Peyer's patch (tissue), 4 donors: ENCODE data around the gene SLC49A4. TPM values are rescaled to one million over a fixed set of nuclear protein-coding genes. Genes with fewer than 3 reads are reported as not detected.
A peak's percentile ranks its signal among the peaks of the same experiment; 100 is the strongest.

Source experiments
- DNase-seq, 3 donors: peaks; one replicate each; pipeline ENCODE4 v3.0.0-alpha.2; 2017 to 2019
- H3K27ac ChIP-seq, 4 donors: fragments of 200-600 bp; sonication (generic); one replicate each; pipeline ENCODE4 v1.5.1; 2016 to 2019
- H3K27me3 ChIP-seq, 2 donors: fragments of 200-600 bp; sonication (generic); one replicate each; pipeline ENCODE4 v1.5.1; 2019
- H3K36me3 ChIP-seq, 3 donors: fragments of 200-600 bp; sonication (generic); one replicate each; pipeline ENCODE4 v1.5.1; 2016 to 2019
- H3K4me1 ChIP-seq, 4 donors: fragments of 200-600 bp; sonication (generic); one replicate each; pipeline ENCODE4 v1.5.1; 2016 to 2019
- H3K4me3 ChIP-seq, 4 donors: fragments of 200-600 bp; sonication (generic); 1 replicate in 3 of 4; 2 replicates in 1 of 4; pipeline ENCODE4 v1.5.1; 2016 to 2019; ENCODE audit warnings: mild to moderate bottlenecking in 1 of 4
- H3K9me3 ChIP-seq, 4 donors: fragments of 200-600 bp; sonication (generic); one replicate each; pipeline ENCODE4 v1.5.1; 2016 to 2019; ENCODE audit warnings: mild to moderate bottlenecking in 1 of 4
- CTCF ChIP-seq, 6 experiments: fragments of 450-650 bp in 4 of 6; fragments of 200-600 bp in 2 of 6; sonication (generic) in 1 of 6; IDR thresholded peaks; one replicate each; pipeline ENCODE4 v1.5.1; 2017 to 2019; ENCODE audit warnings: antibody characterized with exemption in 6 of 6, mild to moderate bottlenecking in 3 of 6, moderate library complexity in 1 of 6
- POLR2A ChIP-seq, 2 donors: fragments of 450-650 bp; IDR thresholded peaks; one replicate each; pipeline ENCODE4 v1.5.1; 2017; ENCODE audit warnings: antibody characterized with exemption in 2 of 2, mild to moderate bottlenecking in 2 of 2, moderate library complexity in 2 of 2
- total RNA-seq, 4 donors: library from RNA; depleted of rRNA; stranded (reverse); fragments of >200 nt; gene quantifications; one replicate each; pipeline ENCODE4 v1.1.0, GENCODE V29; 2016

Gene SLC49A4
- total RNA-seq, 4 donors from 2014 or later: 3.3 to 29.4 (median 13.0) TPM

- DNase-seq: no peak
- no peak for TF ChIP-seq CTCF (IDR thresholded peaks at IDR 0.05)
- TF ChIP-seq POLR2A (IDR thresholded peaks at IDR 0.05): no peak
- Histone ChIP-seq H3K9me3 (no peaks in the 10 kb centered on the region), H3K27me3 (no peaks in the 10 kb centered on the region), H3K4me1 (no peaks in the 10 kb centered on the region), H3K36me3 (peaks cover 0 to 7% (median 0%) of the 10 kb centered on the region in 3 donors), H3K4me3 (no peak overlapping the region), H3K27ac (no peak overlapping the region)
Observed at GRCh38 chr3:122758877-122759560, 35.9 kb upstream of the SLC49A4 start.

GRCh38 chr3:122760453-122761271, 34.2 kb upstream of the SLC49A4 start:
- TF ChIP-seq POLR2A (IDR thresholded peaks at IDR 0.05) (no peak), CTCF (IDR thresholded peaks at IDR 0.05) (no peak)
- H3K36me3 ChIP-seq: no peaks in the 10 kb centered on the region
- no peak overlapping the region for H3K27ac ChIP-seq
- no peaks in the 10 kb centered on the region for H3K27me3 ChIP-seq
- H3K4me3 ChIP-seq: no peak overlapping the region
- H3K4me1 ChIP-seq: no peaks in the 10 kb centered on the region
- no peaks in the 10 kb centered on the region for H3K9me3 ChIP-seq
- DNase-seq: no peak

GRCh38 chr3:122766430-122766829, 28.4 kb upstream of the SLC49A4 start:
- Histone ChIP-seq H3K4me1 (no peaks in the 10 kb centered on the region), H3K4me3 (no peak overlapping the region), H3K36me3 (peaks cover 0 to 11% (median 0%) of the 10 kb centered on the region in 3 donors), H3K27ac (no peak overlapping the region), H3K27me3 (no peaks in the 10 kb centered on the region), H3K9me3 (no peaks in the 10 kb centered on the region)
- DNase-seq: no peak
- no peak for TF ChIP-seq POLR2A (IDR thresholded peaks at IDR 0.05)
- no peak for TF ChIP-seq CTCF (IDR thresholded peaks at IDR 0.05)

- Histone ChIP-seq H3K9me3 (no peaks in the 10 kb centered on the region), H3K4me3 (no peak overlapping the region), H3K36me3 (peaks cover 0 to 11% (median 0%) of the 10 kb centered on the region in 3 donors), H3K27ac (peak overlapping the region in 2 of 4 donors; percentile 12 to 13), H3K4me1 (no peaks in the 10 kb centered on the region), H3K27me3 (no peaks in the 10 kb centered on the region)
- DNase-seq: no peak
- no peak for TF ChIP-seq CTCF (IDR thresholded peaks at IDR 0.05)
- no peak for TF ChIP-seq POLR2A (IDR thresholded peaks at IDR 0.05)
Observed at GRCh38 chr3:122767540-122768372, 27.1 kb upstream of the SLC49A4 start.

GRCh38 chr3:122770521-122771202, 24.2 kb upstream of the SLC49A4 start:
- no peak overlapping the region for H3K27ac ChIP-seq
- H3K27me3 ChIP-seq: no peaks in the 10 kb centered on the region
- no peaks in the 10 kb centered on the region for H3K9me3 ChIP-seq
- DNase-seq: no peak
- H3K4me3 ChIP-seq: no peak overlapping the region
- peaks cover 0 to 11% (median 0%) of the 10 kb centered on the region in 3 donors for H3K36me3 ChIP-seq
- no peaks in the 10 kb centered on the region for H3K4me1 ChIP-seq
- TF ChIP-seq CTCF (IDR thresholded peaks at IDR 0.05) (no peak), POLR2A (IDR thresholded peaks at IDR 0.05) (no peak)
